Left hindlimb (tissue), 1 donor: ENCODE results near the gene SEPTIN10.
"Not testable (repeated sequence)": the region's sequence is repeated elsewhere in the genome, so short reads cannot be mapped to it uniquely, and the experiment has no call there.

ENCODE experiments used
- DNase-seq: peaks from one replicate; pipeline ENCODE4 v3.0.0-alpha.2; 2018

The SEPTIN10 gene

DNA sequence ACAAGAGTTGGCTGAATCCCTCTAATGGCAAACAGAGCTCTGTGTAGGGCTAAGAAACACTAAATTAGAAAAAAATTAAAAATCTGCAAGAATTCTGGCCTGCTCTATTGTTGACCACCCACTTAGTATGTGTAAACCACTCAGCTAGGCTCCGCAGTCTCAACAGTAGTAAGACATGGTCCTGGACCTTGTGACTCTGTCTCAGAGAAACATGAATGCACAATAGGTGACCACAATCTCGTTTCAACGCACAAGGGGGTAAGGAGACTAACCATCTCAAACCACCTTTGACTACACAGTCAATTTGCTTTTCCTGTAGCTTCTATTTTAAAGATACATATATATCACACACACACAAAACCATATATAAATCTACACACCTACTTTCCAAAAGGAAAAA, 16.5 kb downstream of the SEPTIN10 start:
- DNase-seq, result no peak

DNA sequence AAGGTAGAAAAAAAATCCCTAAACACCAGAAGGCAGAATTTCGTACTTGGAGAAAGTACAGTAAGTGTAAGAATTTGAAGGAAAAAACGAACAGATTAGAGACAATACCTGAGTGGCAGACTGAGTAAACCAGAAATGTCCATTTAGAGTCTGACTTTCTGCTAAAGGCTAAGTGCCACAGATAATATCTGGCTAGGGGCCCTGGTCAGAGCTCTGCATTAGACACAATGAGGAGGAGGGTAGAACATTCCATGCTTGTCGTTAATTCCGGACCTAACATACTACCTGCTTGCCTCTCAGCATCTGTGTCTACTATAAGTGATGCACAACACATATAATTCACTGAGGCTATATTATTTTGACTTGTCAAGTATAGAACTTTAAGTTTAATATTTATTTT, 18.1 kb downstream of the SEPTIN10 start:
- no peak for DNase-seq

DNA sequence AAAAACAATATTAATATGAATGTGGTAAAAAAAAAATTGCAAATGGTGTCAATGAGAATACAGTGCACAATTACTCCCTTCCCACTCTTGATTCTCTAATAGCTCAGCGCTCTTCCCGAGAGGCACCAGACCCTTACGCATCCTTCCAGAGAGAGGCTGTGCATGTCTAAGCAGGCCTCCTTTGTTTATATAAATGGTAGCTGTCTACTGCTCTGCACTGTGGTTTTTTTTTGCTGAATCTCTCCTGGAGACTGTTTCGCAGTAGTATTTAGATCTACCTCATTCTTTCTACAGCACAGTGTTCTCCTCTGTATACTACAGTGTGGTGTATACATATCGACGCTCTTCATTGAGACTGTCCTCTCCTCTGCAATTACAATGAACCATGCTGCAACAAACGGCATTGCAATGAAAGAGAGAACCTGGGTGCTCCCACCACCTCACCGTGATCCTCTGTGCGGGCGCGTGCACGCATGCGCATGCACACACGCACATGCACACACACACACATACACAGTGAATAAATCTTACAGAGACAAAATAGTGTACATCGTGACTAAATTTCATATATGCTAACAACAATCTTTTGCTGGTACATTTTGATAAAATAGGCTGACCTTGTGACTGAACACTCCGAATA, 19.4 kb downstream of the SEPTIN10 start:
- no peak for DNase-seq

DNA sequence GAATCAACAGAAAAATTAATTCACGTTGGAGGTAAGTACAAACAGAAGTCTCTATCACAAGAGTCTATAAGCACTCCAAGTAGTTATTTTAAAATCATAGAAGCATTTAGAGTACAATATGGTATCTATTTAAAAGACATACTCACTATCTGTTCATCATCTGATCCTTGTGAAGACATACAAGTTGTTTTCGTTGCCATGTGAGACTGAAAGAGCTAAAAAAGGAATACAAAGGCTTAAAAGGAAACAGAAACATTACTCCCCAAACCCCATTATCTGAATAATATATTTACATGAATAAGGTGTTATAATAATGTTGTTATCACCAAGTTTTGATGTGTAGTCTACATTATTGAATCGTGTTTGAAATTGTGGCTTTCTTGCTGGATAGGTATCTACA, 20.9 kb downstream of the SEPTIN10 start:
- no peak for DNase-seq

DNA sequence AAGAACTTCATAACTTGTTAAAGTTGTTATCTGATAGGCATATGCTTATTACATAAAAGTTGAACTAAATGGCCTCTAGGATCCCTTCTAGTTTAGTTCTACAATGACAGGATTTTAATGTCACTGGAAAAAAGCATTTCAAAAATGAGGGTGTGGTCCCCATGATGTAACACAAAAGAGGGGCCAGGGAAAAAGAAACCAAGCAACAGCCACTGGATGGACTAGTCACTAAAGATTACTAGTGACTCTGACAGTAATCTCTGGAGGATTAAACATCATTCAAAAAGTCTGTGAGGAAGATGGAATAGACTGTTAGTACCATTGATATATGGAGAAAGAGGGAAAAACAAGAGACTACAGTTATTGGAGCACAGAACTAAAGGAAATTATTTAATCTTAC, 22.6 kb downstream of the SEPTIN10 start:
- DNase-seq, result no peak

DNA sequence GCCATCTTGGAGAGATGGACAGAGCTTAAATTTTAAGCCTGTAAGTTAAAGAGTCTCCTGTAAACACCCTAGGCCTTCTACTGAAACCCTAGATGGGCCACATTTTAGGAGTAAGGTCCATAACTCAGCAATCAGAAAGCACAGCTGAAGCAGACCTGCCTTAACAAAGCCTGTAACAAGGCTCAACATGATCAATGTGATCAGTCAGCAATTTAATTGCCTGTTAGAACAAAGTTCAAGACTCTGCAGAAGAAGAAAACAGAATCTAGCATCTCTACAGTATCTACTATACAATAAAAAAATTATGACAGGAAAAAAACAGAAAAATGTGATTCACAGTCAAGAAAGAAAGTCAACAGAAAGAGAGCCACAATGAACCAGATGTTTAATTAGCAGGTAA, 27.1 kb downstream of the SEPTIN10 start:
- DNase-seq, result no peak

DNA sequence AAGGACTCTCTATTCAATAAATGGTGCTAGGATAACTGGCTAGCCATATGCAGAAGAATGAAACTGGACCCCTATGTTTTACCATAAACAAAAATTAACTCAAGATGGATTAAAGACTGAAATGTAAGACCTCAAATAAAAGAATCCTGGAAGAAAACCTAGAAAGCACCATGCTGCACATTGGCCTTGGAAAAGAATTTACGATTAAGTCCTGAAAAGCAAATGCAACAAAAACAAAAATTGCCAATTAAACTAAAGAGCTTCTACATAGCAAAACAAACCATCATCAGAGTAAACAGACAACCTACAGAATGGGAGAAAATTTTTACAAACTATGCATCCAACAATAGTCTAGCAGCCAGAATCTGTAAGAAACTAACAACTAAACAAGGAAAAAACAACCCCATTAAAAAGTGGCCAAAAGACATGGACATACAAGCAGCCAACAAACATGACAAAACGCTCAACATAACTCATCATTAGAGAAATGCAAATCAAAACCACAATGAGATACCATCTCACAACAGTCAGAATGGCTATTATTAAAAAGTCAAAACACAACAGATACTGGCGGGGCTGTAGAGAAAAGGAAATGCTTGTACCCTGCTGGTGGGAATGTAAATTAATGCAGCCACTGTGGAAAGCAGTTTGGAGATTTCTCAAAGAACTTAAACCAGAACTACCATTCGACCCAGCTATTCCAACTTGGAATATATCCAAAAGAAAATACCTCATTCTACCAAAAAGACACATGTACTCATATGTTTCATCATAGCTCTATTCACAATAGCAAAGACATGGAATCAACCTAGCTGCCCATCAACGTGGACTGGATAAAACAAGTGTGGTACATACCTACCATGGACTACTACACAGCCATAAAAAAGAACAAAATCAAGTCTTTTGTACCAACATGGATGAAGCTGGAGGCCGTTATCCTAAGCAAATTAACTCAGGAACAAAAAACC, 30.6 kb downstream of the SEPTIN10 start:
- DNase-seq, result no peak

DNA sequence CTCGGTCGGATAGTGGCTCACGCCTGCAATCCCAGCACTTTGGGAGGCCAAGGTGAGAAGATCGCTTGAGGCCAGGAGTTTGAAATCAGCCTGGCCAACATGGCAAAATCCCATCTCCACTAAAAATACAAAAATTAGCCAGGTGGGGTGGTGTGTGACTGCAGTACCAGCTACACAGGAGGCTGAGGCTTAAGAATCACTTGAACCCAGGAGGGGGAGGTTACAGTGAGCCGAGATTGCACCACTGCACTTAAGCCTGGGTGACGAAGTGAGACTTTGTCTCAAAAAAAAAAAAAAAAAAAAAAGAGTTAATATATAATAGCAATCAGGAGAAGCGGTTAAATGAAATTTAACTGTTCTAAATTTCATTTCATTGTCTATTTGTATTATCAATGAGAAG, 36.1 kb downstream of the SEPTIN10 start:
- DNase-seq, result not testable (repeated sequence)

DNA sequence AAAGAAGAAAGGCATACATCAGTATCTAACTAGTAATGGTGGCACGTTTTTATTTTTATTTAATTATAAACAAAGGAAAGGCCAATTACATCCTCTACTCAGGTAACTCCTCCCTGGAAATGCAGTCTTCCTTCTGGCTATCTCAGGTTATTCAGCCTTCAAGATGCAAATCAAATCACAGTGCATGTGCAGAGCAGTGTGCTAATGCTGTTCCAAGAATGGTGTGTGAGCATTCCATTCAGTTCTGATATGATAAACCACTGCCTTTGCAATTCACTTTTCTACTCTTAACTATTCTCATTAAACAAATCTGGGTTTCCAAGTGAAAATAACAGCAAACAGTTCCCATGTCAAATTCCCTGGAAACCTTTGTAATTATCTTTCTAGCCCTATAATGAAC, 38.4 kb downstream of the SEPTIN10 start:
- no peak for DNase-seq

DNA sequence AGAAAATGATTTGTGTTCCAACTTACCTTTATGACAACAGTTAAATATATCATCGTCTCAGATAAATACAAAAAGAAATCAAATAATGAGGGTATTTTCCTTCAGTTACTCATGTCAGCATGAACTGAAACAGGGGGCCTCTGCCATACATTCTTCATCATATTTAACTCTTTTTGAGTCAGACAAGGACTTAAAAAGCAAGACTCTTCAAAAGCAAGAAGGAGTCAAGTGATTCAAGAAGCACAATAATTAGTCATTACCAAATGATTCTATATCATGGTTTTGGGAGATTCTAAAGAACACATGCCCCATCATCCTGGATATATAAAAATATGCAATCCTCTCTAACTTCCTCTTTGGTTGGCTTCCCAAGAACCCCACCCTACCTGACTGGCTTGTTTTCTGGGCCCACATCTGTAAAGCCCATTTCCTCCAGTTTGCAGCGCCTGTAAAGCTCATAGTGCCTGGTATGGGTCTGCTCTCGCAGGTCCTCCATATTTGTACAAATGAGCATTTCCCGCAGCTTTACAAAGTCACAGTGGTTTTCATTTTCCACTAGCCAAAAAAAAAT, 49.7 kb downstream of the SEPTIN10 start:
- no peak for DNase-seq

DNA sequence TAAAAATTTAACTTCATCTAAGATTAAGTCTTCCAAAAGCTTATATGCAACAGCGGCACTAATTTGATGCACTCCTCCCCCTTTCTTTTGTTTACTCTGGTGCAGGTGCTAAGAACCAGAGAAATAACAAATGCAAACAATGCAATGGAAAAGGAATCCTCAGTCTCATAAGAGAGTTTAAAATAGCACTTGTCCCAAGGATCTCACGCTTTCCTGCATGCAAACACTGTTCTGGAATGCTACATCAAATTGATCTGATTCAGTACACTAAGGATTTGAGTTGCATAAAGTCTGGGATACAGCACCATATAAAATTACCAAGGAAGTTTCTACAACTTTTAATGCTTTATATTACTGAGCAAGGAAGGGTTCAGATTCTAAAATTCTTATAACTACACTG, 50.5 kb downstream of the SEPTIN10 start:
- DNase-seq, result no peak

DNA sequence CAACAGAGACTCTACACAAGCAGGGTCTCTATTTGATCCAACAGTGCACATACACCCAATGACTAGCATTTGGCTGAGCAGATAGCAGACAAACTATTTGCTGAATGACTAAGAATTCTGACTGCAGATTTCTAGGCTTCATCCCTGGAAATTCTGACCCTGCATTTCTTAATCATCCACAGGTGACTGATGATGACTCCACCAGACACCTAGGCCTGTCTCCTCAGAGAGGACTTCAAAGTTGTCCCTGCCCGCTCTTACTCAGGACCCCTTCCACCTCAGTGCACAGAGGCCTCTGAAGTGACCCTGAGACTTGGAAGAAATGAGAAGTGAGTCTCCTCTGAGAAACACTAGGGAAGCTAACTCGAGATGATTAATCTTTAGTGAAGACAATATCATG, 51.3 kb downstream of the SEPTIN10 start:
- DNase-seq, result no peak

DNA sequence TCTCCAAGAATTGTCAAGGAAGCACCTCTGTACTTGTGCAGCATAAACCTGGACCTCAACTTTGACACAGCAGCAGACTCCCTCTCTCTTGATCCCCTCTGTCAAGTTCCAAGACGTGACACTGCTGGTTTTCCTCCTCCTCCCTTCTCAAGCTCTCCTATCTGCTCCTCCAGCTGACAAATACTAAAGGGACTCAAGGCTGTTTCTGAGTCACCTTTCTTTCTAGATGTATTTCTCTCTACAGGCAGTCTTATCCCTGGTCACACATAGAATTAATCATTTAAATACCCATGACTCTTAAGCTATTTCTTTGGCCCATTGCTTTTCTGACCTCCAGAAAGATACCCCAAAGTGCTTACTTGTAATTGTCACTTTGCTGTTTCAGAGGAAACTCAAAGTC, 53.5 kb downstream of the SEPTIN10 start:
- no peak for DNase-seq

DNA sequence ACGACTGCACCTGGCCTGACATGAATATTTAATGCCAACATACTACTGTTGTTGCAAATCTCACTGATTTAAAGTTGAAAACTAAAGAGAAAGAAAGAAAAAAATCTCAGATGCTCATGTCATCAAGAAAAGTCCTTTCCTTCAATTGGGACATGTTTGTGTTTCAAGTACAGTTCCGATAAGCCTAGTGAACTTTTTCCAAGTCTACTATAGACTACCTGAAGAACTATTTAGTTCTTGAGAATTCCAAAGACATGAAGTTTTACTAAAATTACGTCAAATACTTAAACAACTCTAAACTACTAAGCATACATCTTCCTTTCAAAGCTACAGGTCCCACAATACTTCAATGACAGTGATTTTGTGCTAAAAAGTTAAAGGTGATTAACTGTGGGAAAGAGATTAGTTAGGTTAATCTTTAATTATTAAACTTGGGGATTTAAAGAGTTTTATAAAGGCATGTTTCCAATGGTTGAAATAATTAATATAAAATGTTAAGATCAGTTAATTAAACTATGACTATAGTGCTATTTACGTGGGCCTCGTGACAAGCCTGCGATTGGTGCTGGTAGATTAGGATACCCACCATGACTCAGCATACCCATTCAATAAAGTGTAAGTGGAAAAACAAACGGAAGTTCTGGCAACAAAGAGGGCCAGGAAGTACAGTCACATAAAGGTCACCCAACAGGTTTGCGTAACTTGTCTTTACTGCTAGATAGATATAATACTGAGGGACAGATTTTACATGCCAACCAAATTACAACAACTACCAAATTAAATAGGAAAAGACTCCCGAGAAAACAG, 55.5 kb downstream of the SEPTIN10 start:
- no peak for DNase-seq

DNA sequence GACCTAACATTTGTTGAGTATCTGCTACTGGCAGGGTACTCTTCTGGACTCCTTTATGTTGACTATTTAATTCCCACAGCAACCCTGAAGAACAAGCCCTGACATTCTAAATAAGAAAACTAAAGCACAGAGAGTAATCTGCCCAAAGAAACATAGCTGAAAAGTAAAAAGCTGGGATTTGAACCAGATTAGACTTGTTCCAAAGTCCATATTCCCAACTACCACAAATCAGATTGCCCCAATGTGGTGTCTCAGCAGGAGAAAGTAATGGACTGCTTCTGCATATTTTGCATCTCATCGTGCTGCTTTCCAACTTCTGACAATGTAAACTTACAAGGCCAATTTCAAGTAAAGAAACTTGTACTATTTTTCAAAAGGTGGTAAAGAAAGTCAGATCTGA, 56.5 kb downstream of the SEPTIN10 start:
- DNase-seq, result no peak

DNA sequence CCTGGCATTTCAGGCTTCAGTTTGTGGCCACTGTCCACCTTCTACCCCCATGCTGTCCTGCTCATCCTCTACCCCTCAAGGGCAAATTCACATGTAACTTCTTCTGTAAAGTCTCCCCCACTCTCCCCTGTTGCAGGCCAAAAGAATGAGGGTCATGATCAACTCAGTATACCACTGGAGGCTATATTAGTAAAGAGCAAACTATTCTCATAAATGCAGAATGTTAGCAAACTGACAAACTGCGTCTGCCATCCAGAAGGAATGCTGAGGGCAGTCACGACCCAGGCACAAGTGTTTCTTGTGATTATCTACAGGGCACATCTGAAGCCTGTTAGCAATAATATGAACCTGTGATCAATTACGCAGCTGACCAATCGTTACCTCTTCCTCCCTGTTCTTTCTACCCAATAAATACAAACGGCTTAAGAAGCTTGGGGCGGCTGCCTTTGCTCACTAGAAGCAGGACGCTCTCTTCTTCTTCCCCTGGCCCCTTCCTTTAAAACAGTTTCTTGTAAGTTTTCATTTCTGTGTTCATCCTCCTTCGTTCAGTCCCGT, 58.3 kb downstream of the SEPTIN10 start:
- no peak for DNase-seq

DNA sequence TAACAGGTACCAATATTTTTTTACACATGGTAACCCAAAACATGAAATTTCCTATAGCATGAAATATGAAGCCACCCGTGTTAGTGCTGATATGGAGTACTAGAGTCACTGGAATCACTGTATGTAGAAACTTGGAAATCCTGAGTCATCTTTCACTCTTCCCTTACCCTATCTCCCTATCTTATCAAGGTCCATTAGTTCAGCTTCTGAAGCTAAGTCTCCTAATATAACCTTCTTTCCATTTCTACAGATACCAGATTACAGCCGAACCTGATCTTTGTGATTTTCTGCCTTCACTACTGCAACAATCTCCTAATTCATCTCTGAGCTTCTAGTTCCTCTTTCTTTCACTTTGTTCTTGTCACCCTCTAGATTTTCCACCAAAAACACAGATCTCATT, 59.0 kb downstream of the SEPTIN10 start:
- no peak for DNase-seq

DNA sequence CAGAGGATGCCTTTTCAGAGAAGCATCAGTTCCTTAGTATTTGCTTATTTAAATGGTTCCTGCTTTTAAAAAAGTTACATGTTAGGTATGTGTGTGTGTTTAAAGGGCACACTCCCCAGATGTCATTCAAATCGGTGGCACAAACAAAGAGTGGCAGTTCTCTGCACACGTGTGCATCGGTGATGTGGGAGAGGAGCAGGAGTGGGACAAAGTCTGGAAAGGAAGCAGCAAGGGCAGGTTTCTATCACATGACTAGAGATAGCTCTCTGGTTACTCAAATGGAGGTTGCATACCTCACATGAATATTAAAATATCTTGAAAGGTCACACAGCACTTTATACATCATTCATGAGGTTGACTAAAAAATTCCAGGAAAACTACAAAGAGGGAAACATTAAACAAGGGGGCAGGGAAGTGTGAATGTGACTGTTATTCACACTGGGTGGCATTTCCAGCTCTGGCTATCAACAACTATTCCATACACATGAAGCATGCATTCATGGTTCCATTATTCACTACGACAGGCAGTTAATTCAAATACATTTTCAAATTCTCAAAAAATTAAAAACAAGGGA, 64.7 kb downstream of the SEPTIN10 start:
- no peak for DNase-seq

DNA sequence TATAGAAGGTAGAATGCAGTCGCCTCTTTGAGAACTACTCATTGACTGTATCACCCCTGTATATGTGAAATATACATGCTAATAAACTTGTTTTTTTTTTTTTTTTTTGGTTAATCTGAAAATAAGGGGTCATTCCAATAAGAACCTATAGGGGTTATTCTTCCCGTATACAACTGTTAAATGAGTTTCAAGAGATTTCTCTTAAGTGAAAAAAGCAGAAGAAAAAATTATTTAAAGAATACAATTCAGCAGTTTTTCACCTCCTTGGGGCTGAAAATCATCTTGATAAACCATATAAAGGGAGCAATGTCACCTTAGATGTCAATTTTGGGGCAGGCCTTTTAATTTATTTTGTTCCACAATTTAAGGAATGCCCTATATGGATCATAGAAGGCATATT, 66.5 kb downstream of the SEPTIN10 start:
- no peak for DNase-seq

DNA sequence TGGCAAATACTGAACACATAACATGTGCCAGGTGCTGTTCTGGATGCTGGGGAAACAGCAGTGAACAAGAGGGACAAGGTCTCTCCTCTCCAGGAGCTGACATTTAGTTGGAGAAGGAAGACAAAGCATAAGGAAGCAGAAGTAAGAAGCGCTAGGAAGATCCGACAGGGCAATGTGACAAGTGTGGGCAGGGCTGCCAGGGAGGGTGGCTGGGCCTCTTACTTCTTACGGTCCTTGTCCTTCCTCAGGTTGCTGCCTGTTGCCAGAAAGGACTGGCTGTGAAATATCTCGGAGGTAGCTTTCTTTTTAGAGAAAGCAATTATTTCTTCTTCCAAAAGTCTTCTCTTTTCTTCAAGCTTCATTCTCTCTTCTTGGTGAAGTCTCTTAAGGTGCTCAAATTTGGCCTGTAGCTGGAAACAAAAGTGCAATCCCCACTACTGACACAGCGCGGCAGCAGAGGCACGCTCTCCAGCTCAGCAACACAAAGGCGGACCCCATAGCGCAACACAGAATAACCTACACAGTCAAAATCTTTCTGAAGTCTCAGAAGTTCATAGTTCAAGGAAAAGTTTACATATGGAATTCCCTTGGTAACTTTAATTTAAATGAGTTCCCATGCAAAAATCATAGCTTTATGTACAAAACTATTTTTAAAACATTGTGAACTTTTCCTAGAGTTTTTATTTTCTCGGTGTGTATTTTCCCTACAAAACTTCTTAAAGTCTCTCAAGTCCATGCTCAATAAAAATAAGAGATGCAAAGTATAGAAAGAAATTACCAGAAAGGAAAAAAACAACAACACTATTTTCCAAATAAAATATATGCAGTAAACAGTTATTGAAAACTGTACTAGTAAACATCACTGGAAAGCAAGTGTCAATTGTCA, 67.7 kb downstream of the SEPTIN10 start:
- peak; percentile 80 for DNase-seq

DNA sequence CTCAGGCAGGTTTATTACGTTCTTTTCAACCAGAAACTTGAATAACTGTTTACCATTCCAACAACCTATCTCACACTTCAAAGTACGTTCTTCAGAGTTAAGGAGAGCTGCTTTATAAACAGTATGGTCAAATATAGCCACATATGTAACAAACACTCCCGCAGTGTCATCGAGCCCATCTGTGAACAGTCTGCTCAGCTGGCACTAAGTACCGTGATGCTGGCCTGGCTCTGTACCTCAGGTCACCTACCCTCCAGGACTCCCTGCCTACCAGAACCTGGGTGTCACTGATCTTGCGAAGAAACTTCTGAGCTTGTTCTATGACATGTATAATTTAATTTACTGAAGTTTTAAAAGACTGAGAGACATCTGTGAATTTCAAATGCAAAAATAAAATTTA, 71.4 kb downstream of the SEPTIN10 start:
- DNase-seq, result no peak
